ENCODE results near the gene ASXL1. TPM values are rescaled to one million over a fixed set of nuclear protein-coding genes. Genes with fewer than 3 reads are reported as not detected.

Gene ASXL1
- total RNA-seq: 20.5 and 22.6 TPM in 2 replicates

DNA sequence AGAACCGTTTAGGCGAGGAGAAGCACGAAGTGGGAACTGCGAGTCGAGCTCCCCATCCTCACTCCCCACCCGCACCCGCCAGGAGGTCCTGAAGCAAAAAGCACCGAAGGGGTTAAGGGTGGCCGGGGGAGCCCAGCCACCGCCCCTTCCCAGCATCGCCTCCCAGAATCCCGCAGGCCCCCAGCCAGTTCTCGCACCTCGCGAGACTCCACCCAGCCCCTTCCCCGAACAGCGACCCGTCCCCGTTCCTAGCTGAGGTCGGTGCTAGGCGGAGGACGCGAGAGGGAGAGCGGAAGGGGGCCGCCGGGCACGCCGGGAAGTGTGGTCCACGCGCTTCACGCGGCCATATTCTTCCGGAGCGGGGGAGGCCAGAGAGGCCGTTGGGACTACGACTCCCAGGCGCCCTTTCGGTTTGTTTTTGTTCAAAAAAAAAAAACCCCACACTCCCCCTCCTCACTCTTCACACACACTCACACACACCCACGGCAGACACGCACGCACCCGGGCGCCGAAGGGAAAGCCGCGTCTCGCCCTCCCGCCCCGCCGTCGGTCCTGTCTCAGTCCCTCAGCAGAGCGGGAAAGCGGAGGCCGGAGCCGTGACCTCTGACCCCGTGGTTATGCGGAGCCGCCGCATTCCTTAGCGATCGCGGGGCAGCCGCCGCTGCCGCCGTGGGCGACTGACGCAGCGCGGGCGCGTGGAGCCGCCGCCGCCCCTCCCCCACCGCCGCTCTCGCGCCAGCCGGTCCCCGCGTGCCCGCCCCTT, at the start of gene ASXL1:
ASXL1 (plus strand) TSS at position 463 of the 763 bp plus-strand sequence. CDS start 445 bp downstream, outside the sequence.

Other genes starting within 250 kb of the ASXL1 start
- 24.9 and 28.1 TPM in 2 replicates for gene TM9SF4, start 248.6 kb upstream of the ASXL1 start, total RNA-seq
- 3.5 and 3.6 TPM in 2 replicates for gene PLAGL2, start 150.6 kb upstream of the ASXL1 start, total RNA-seq
- gene POFUT1, start 150.5 kb upstream of the ASXL1 start, total RNA-seq: 43.0 and 46.2 TPM in 2 replicates
- gene KIF3B, start 80.7 kb upstream of the ASXL1 start, total RNA-seq: 16.5 and 17.5 TPM in 2 replicates
- 6.8 and 11.9 TPM in 2 replicates for gene NOL4L, start 227.0 kb downstream of the ASXL1 start, total RNA-seq

Data from bronchus fibroblast of lung (primary cell).